Common myeloid progenitor, CD34-positive (primary cell): ENCODE measurements around the gene GADD45GIP1.
A peak's percentile ranks its signal among the peaks of the same experiment; 100 is the strongest.
"Not testable (repeated sequence)": the region's sequence is repeated elsewhere in the genome, so short reads cannot be mapped to it uniquely, and the experiment has no call there.

Source experiments
- CTCF ChIA-PET: fragments of 350-600 bp; sonication (Branson Sonifier 250); formaldehyde crosslinking; loops from one replicate; lab custom pipeline; 2021; ENCODE audit warnings: antibody characterized with exemption; lab: Charles Lee
- POLR2A ChIA-PET: fragments of 350-600 bp; sonication (Branson Sonifier 250); formaldehyde crosslinking; loops from one replicate; lab custom pipeline; 2021; ENCODE audit warnings: antibody characterized with exemption; lab: Charles Lee
- DNase-seq, 3 donors: peaks; one replicate each; pipeline versions ENCODE4 v3.0.0 to v3.0.0-alpha.2; 2013
- H3K27ac ChIP-seq, 2 experiments: 1 replicate in 1 of 2; 2 replicates in 1 of 2; pipeline ENCODE4 v1.7.0; 2013; ENCODE audit warnings: inconsistent platforms in 2 of 2, low read length in 2 of 2, mild to moderate bottlenecking in 2 of 2, low read depth in 1 of 2, moderate library complexity in 1 of 2; ENCODE audit not compliant: severe bottlenecking in 2 of 2, insufficient read depth in 1 of 2, poor library complexity in 1 of 2
- H3K27me3 ChIP-seq, 5 experiments: replicated peaks in 2 of 5; 1 replicate in 3 of 5; 2 replicates in 2 of 5; pipeline versions ENCODE4 v1.6.1 to v1.7.0; 2013; ENCODE audit warnings: low read length in 4 of 5, mild to moderate bottlenecking in 2 of 5, moderate library complexity in 2 of 5, inconsistent platforms in 1 of 5; ENCODE audit not compliant: insufficient read depth in 5 of 5, control insufficient read depth in 4 of 5
- H3K36me3 ChIP-seq, 4 experiments: 1 replicate in 2 of 4; 2 replicates in 2 of 4; pipeline versions ENCODE4 v1.6.1 to v1.7.0; 2013; ENCODE audit warnings: low read length in 3 of 4, control low read depth in 1 of 4, mild to moderate bottlenecking in 1 of 4; ENCODE audit not compliant: control insufficient read depth in 4 of 4, insufficient read depth in 4 of 4
- H3K4me1 ChIP-seq, 4 experiments: 1 replicate in 3 of 4; 2 replicates in 1 of 4; pipeline versions ENCODE4 v1.6.1 to v1.7.1; 2013; ENCODE audit warnings: low read length in 3 of 4, mild to moderate bottlenecking in 3 of 4, control low read depth in 1 of 4, inconsistent platforms in 1 of 4, moderate library complexity in 1 of 4; ENCODE audit not compliant: control insufficient read depth in 4 of 4, insufficient read depth in 4 of 4; ENCODE audit errors: control extremely low read depth in 1 of 4
- H3K4me3 ChIP-seq, 7 experiments: 1 replicate in 4 of 7; 2 replicates in 3 of 7; pipeline versions ENCODE4 v1.5.1 to v1.7.0; 2013; ENCODE audit warnings: mild to moderate bottlenecking in 7 of 7, low read length in 6 of 7, moderate library complexity in 6 of 7, inconsistent platforms in 2 of 7, low read depth in 2 of 7, control low read depth in 1 of 7; ENCODE audit not compliant: insufficient read depth in 4 of 7, control insufficient read depth in 1 of 7; ENCODE audit errors: extremely low read depth in 1 of 7
- H3K9me3 ChIP-seq, 5 experiments: 1 replicate in 4 of 5; 2 replicates in 1 of 5; pipeline versions ENCODE4 v1.6.1 to v1.7.1; 2013; ENCODE audit warnings: low read length in 4 of 5, mild to moderate bottlenecking in 2 of 5, inconsistent platforms in 1 of 5, low read depth in 1 of 5, moderate library complexity in 1 of 5; ENCODE audit not compliant: control insufficient read depth in 4 of 5, insufficient read depth in 2 of 5; ENCODE audit errors: control extremely low read depth in 1 of 5
- WGBS: methylation state at CpG from one replicate; pipeline ENCODE4 v1.1.5; 2013; ENCODE audit not compliant: insufficient coverage; 5-methylcytosine and 5-hydroxymethylcytosine counted together

The GADD45GIP1 gene

DNA sequence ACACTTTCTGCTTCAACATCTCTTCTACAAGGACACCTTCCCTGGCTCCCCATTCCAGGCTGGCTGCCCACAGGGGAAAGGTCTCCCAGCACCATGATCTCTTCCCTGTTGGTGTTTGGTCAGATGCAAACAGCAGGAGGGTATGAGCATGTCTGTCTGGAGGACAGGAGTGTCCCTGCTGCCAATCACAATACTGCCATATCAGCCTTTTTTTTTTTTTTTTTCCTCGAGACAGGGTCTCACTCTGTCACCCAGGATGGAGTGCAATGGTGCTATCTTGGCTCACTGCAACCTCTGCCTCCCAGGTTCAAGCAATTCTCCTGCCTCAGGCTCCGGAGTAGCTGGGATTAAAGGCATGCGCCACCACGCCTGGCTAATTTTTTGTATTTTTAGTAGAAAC, 41.2 kb downstream of the GADD45GIP1 start:
- DNase-seq, POLR2A ChIA-PET, H3K36me3 ChIP-seq, H3K9me3 ChIP-seq, H3K27me3 ChIP-seq, H3K4me3 ChIP-seq, H3K27ac ChIP-seq: not testable (repeated sequence)
- WGBS: 100% methylated on average over 1 of the region's 4 CpGs
- H3K4me1 ChIP-seq: peaks cover 5 to 46% (median 40%) of the 10 kb centered on the region in 4 experiments
- CTCF ChIA-PET: interaction anchor here (0.6 to 1.4 kb wide), 4 partner anchors 14 to 822 kb away, joined by 3 to 4 read pairs (median 3); partner anchors contain the start of gene CALR

DNA sequence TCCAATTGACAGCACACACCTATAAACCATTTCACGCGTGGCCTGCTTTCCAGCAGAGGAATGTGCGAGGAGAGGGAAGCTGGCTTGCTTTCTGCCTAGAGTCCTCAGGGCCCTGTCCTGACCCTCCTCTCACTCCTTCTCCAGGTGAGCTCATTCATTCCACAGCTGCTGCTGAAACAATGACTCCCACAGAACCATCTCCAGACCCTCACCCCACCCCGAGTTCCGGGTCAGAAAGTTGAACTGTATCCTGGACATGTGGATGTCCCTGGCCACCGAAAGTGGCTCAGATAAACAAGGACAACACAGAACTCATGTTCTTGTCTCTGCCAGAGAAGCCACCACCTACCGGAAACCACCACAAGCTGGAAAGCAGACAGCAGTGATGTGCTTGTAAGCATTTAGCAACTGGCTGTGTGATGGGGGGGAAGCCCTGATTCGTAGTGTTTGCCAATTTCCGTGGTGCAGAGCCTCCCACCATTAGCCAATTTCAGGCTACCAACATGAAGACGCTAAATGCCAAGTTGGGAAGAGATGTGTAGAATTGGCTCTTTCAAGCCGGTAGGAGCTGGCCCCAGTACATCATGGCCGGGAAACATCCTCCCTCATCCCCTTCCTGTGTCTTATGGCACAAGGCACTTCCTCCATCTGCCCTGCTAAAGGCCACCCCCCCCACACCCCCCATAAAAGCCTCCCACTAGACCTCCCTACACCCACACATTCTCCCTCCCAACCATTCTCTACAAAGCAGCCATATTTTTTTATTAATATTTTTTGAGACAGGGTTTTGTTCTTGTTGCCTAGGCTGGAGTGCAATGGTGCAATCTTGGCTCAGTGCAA, 43.0 kb downstream of the GADD45GIP1 start:
- Histone ChIP-seq H3K4me3 (peak overlapping the region in 4 of 7 experiments; percentile 21 to 47 (median 44)), H3K9me3 (no peaks in the 10 kb centered on the region), H3K4me1 (peaks cover 5 to 43% (median 36%) of the 10 kb centered on the region in 4 experiments), H3K27ac (peak overlapping the region; percentile 51 to 78), H3K36me3 (no peaks in the 10 kb centered on the region), H3K27me3 (no peaks in the 10 kb centered on the region)
- DNase-seq: peak; percentile 68 to 96 (median 94)
- 35% methylated on average over 5 of the region's 12 CpGs for WGBS
- ChIA-PET CTCF (interaction anchor here (0.7 to 3.0 kb wide), 9 partner anchors 15 to 1330 kb away, joined by 3 to 12 read pairs (median 4); partner anchors contain the start of gene KLF1), POLR2A (interaction anchor here (0.6 to 2.1 kb wide), 9 partner anchors 10 to 1146 kb away, joined by 3 to 15 read pairs (median 4); partner anchors contain the start of genes CALR, DNASE2 and GCDH)

DNA sequence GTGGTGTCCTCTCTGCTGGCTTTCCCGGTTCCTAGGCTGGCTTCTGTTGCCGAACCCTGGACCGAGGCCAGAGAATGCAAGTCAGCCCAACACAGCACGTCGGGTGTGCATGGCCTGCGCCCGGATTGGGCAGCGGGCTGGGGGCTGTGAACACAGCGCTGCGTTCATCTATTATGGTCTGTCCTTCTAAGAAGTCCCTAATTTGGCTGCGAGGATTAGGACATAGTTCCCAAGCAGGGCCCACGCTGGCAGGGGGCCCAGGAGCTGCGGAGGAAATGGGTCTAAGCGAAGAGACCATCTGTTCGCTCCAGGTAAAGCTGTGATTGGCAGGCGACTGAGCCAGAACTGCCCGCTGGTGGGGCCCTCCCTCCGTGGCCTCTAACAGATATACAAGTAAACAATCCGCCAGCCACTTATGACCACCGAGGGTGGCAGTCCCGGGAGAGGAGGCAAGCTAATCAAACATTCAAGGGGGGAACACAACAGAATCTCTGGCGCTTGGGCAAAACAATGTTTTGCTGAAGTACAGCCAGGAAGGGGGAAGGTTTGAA, 43.9 kb downstream of the GADD45GIP1 start:
- WGBS: 20% methylated on average over 12 of the region's 22 CpGs
- H3K36me3 ChIP-seq: no peaks in the 10 kb centered on the region

DNA sequence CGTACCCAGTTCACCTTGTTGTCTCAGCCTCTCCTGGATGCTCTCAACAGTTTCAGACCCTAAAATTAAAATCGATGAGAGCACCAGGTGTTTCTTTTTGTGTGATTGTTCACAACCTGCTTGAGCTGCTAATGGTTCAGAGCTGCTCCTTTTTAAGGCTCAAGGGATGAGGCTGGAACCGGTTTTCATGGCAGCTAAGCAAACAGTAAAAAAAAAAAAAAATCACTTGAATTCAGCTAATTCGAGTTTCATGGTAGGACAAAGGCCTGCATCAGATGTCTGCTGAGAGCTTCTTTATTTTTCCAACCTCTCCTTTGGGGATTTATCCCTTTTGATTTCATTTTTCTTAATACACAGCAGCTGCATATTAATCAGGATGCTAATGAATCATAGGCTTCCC, 44.5 kb downstream of the GADD45GIP1 start:
- Histone ChIP-seq H3K27ac (peak overlapping the region; percentile 51 to 78), H3K9me3 (no peaks in the 10 kb centered on the region), H3K4me3 (peak overlapping the region in 2 of 7 experiments; percentile 46 to 47), H3K27me3 (no peaks in the 10 kb centered on the region), H3K4me1 (peaks cover 5 to 40% (median 31%) of the 10 kb centered on the region in 4 experiments), H3K36me3 (no peaks in the 10 kb centered on the region)
- 68% methylated on average over 4 of the region's 4 CpGs for WGBS
- POLR2A ChIA-PET: interaction anchor here (0.6 to 2.1 kb wide), 2 partner anchors 25 to 27 kb away, joined by 11 to 15 read pairs; partner anchors contain the start of gene CALR
- CTCF ChIA-PET: interaction anchor here (0.9 to 3.0 kb wide), 5 partner anchors 8 to 66 kb away, joined by 3 to 12 read pairs (median 6); partner anchors contain the start of genes GCDH and KLF1
- DNase-seq: no peak

More for the DNA sequence above, 43.9 kb downstream of the GADD45GIP1 start:
- H3K4me1 ChIP-seq: peaks cover 5 to 40% (median 31%) of the 10 kb centered on the region in 4 experiments
- ChIA-PET POLR2A (interaction anchor here (0.6 to 2.1 kb wide), 5 partner anchors 22 to 1145 kb away, joined by 3 to 15 read pairs (median 11); partner anchors contain the start of genes CALR and GCDH), CTCF (interaction anchor here (0.7 to 3.0 kb wide), 11 partner anchors 9 to 1329 kb away, joined by 3 to 12 read pairs (median 4); partner anchors contain the start of genes GCDH and KLF1)
- no peaks in the 10 kb centered on the region for H3K9me3 ChIP-seq
- peak overlapping the region; percentile 51 to 78 for H3K27ac ChIP-seq
- DNase-seq: peak; percentile 12 to 46 (median 44)
- no peaks in the 10 kb centered on the region for H3K27me3 ChIP-seq
- peak overlapping the region in 2 of 7 experiments; percentile 46 to 47 for H3K4me3 ChIP-seq

DNA sequence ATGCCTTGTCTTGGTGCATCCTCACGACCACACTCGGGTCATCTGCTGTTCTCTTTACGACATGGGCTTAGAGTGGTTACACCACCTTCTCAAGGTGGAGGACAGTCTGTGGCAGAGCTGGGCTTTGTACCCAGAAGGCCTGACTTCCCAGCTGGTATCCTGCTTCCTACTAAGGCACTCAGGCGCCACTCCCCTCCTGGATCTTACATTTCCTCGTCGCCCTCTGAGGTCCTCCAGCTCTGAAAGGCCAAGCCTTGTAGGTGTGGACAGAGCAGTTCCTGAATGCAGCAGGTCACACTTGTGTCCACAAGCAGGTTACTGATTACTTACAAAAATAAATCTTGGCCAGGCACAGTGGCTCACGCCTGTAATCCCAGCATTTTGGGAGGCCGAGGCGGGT, 49.9 kb downstream of the GADD45GIP1 start:
- Histone ChIP-seq H3K27me3 (no peaks in the 10 kb centered on the region), H3K4me1 (peaks cover 0 to 3% (median 2%) of the 10 kb centered on the region in 4 experiments), H3K9me3 (no peaks in the 10 kb centered on the region), H3K4me3 (no peak overlapping the region), H3K27ac (no peak overlapping the region), H3K36me3 (peaks cover 0 to 4% (median under 1%) of the 10 kb centered on the region in 4 experiments)
- ChIA-PET CTCF (interaction anchor here (1.1 to 2.7 kb wide), 6 partner anchors 16 to 71 kb away, joined by 3 to 9 read pairs (median 4); partner anchors contain the start of genes FARSA and GCDH), POLR2A (no interaction called here)
- DNase-seq: no peak
- 94% methylated on average over 9 of the region's 9 CpGs for WGBS
